ENCODE results near the gene OR2H2. TPM values are rescaled to one million over a fixed set of nuclear protein-coding genes. Genes with fewer than 3 reads are reported as not detected.

The OR2H2 gene
- total RNA-seq, 1 experiment from 2014 or later = not detected

DNA sequence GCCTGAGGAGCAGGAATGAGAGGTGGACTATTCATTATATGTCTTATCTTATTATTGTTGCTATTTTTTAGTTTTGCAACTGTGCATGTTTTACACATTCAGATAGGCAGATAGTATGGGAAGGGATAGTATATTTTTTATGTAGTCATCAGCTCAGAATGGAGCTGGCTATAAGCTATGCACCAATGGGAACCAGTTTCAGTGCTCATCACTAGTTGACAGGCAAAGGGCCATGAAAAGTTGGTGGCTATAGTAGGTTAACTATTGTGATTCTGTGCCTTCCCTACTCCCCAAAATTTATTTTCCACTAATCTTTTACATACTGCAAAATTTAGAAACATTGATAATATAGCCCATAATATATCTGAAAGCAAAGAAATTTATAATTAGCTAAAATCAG, 20.0 kb upstream of the OR2H2 start:
- intact Hi-C loops (cut with micrococcal nuclease) = no loop called here
- CTCF ChIA-PET = no interaction called here
- peaks cover 64% of the 10 kb centered on the region for H3K27me3 ChIP-seq (ENCODE audit: low read length)
- no peaks in the 10 kb centered on the region for H4K20me1 ChIP-seq (ENCODE audit: low read length)
- no peaks in the 10 kb centered on the region for H3K79me2 ChIP-seq (ENCODE audit: low read length)
- no peaks in the 10 kb centered on the region for H3K36me3 ChIP-seq (ENCODE audit: low read depth, low read length)
- ATAC-seq = no peak
- no peak overlapping the region for H3K9ac ChIP-seq (ENCODE audit: low read length)
- H3K4me1 ChIP-seq (ENCODE audit: insufficient read depth, low read length) = no peaks in the 10 kb centered on the region
- no peak overlapping the region for H3K4me2 ChIP-seq (ENCODE audit: low read length)
- BruUV-seq (replicated peaks) = no TSS peak
- H2AFZ ChIP-seq (ENCODE audit: low read length) = no peak overlapping the region
- POLR2A ChIA-PET (ENCODE audit: unreplicated experiment) = no interaction called here
- no peaks in the 10 kb centered on the region for H3K9me3 ChIP-seq (ENCODE audit: low read length)
- no peaks in the 10 kb centered on the region for H3F3A ChIP-seq (ENCODE audit: low read length, unreplicated experiment)
- H3K27ac ChIP-seq (ENCODE audit: low read length) = no peak overlapping the region
- no peak for DNase-seq
- no peak overlapping the region for H3K4me3 ChIP-seq (ENCODE audit: low read length)
- no peaks in the 10 kb centered on the region for H3K9me2 ChIP-seq (replicated peaks; ENCODE audit: low read length)
- TF ChIP-seq EZH2 (IDR thresholded peaks at IDR 0.05; ENCODE audit: low read length, unreplicated experiment) (no peak), EZH2phosphoT487 (IDR thresholded peaks at IDR 0.05; ENCODE audit: borderline replicate concordance, low read length) (no peak)
- TF ChIP-seq, protein P1, sequence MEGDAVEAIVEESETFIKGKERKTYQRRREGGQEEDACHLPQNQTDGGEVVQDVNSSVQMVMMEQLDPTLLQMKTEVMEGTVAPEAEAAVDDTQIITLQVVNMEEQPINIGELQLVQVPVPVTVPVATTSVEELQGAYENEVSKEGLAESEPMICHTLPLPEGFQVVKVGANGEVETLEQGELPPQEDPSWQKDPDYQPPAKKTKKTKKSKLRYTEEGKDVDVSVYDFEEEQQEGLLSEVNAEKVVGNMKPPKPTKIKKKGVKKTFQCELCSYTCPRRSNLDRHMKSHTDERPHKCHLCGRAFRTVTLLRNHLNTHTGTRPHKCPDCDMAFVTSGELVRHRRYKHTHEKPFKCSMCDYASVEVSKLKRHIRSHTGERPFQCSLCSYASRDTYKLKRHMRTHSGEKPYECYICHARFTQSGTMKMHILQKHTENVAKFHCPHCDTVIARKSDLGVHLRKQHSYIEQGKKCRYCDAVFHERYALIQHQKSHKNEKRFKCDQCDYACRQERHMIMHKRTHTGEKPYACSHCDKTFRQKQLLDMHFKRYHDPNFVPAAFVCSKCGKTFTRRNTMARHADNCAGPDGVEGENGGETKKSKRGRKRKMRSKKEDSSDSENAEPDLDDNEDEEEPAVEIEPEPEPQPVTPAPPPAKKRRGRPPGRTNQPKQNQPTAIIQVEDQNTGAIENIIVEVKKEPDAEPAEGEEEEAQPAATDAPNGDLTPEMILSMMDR (conservative IDR thresholded peaks at IDR 0.05; ENCODE audit: low read depth, low read length) = no peak

DNA sequence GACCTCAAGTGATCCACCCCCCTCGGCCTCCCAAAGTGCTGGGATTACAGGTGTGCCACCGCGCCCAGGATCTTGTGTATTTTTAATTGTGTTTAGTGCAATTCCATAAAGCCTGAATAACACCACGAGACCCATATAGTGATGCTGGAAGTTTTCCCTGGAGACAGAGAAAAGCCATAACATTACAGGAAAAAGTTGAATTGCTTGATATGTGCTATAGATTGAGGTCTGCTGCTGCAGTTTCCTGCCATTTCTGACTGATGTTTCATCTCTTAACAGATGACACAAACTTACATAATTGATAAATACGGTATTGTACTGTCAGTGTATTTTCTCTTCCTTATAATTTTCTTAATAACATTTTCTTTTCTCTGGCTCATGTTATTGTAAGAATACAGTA, 18.1 kb upstream of the OR2H2 start:
- CTCF ChIA-PET = no interaction called here
- DNase-seq (no peak), ATAC-seq (no peak)
- Histone ChIP-seq H3K27ac (ENCODE audit: low read length) (no peak overlapping the region), H3K9ac (ENCODE audit: low read length) (no peak overlapping the region), H4K20me1 (ENCODE audit: low read length) (no peaks in the 10 kb centered on the region), H3K9me3 (ENCODE audit: low read length) (no peaks in the 10 kb centered on the region), H2AFZ (ENCODE audit: low read length) (no peak overlapping the region), H3K4me1 (ENCODE audit: insufficient read depth, low read length) (no peaks in the 10 kb centered on the region), H3F3A (ENCODE audit: low read length, unreplicated experiment) (no peaks in the 10 kb centered on the region), H3K9me2 (replicated peaks; ENCODE audit: low read length) (no peaks in the 10 kb centered on the region), H3K79me2 (ENCODE audit: low read length) (no peaks in the 10 kb centered on the region), H3K27me3 (ENCODE audit: low read length) (peaks cover 68% of the 10 kb centered on the region), H3K36me3 (ENCODE audit: low read depth, low read length) (no peaks in the 10 kb centered on the region), H3K4me3 (ENCODE audit: low read length) (no peak overlapping the region), H3K4me2 (ENCODE audit: low read length) (no peak overlapping the region)
- BruUV-seq (replicated peaks) = no TSS peak
- TF ChIP-seq, protein P1 (conservative IDR thresholded peaks at IDR 0.05; ENCODE audit: low read depth, low read length) = no peak
- TF ChIP-seq EZH2 (IDR thresholded peaks at IDR 0.05; ENCODE audit: low read length, unreplicated experiment) = no peak
- no peak for TF ChIP-seq EZH2phosphoT487 (IDR thresholded peaks at IDR 0.05; ENCODE audit: borderline replicate concordance, low read length)
- intact Hi-C loops (cut with micrococcal nuclease) = no loop called here
- POLR2A ChIA-PET (ENCODE audit: unreplicated experiment) = no interaction called here

DNA sequence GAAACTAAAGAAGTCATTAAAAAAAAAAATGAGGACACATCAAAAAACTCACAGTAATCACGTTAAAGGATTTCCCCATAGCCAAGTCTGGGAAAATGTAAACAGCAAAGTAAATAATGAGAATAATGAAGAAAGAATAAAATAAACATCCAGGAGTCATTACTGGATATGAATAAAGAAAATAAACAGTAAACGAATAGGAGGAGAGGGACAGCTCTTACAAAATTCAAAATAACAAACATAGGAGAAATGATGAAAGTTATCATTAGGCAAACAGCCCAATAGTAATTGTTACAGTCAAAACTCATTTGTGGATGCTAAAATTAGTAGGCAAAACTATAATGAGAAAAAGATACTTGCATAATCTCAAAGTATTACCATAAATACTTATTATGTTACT, 17.4 kb upstream of the OR2H2 start:
- intact Hi-C loops (cut with micrococcal nuclease) = no loop called here
- Histone ChIP-seq H3K4me3 (ENCODE audit: low read length) (no peak overlapping the region), H3F3A (ENCODE audit: low read length, unreplicated experiment) (no peaks in the 10 kb centered on the region), H3K79me2 (ENCODE audit: low read length) (no peaks in the 10 kb centered on the region), H3K27ac (ENCODE audit: low read length) (no peak overlapping the region), H3K27me3 (ENCODE audit: low read length) (peaks cover 72% of the 10 kb centered on the region), H3K9ac (ENCODE audit: low read length) (no peak overlapping the region), H3K4me1 (ENCODE audit: insufficient read depth, low read length) (no peaks in the 10 kb centered on the region), H4K20me1 (ENCODE audit: low read length) (no peaks in the 10 kb centered on the region), H3K4me2 (ENCODE audit: low read length) (no peak overlapping the region), H3K9me2 (replicated peaks; ENCODE audit: low read length) (no peaks in the 10 kb centered on the region), H2AFZ (ENCODE audit: low read length) (no peak overlapping the region), H3K36me3 (ENCODE audit: low read depth, low read length) (no peaks in the 10 kb centered on the region), H3K9me3 (ENCODE audit: low read length) (no peaks in the 10 kb centered on the region)
- no peak for DNase-seq
- BruUV-seq (replicated peaks) = no TSS peak
- no peak for ATAC-seq
- CTCF ChIA-PET = no interaction called here
- POLR2A ChIA-PET (ENCODE audit: unreplicated experiment) = no interaction called here
- TF ChIP-seq EZH2phosphoT487 (IDR thresholded peaks at IDR 0.05; ENCODE audit: borderline replicate concordance, low read length) (no peak), EZH2 (IDR thresholded peaks at IDR 0.05; ENCODE audit: low read length, unreplicated experiment) (no peak)
- TF ChIP-seq, protein P1 (conservative IDR thresholded peaks at IDR 0.05; ENCODE audit: low read depth, low read length) = no peak
